CD4-positive, alpha-beta T cell treated with Interleukin-2 at 100 ng/mL for 4 hours (primary cell): ENCODE data around the gene IGFL4.

Experiments used
- DNase-seq: peaks from one replicate; pipeline ENCODE4 v3.0.0-alpha.2; 2020; ENCODE audit warnings: low spot score

The IGFL4 gene

GRCh38 chr19:46020819-46021125 is 20.0 kb downstream of the IGFL4 start:
- DNase-seq, result no peak

DNA sequence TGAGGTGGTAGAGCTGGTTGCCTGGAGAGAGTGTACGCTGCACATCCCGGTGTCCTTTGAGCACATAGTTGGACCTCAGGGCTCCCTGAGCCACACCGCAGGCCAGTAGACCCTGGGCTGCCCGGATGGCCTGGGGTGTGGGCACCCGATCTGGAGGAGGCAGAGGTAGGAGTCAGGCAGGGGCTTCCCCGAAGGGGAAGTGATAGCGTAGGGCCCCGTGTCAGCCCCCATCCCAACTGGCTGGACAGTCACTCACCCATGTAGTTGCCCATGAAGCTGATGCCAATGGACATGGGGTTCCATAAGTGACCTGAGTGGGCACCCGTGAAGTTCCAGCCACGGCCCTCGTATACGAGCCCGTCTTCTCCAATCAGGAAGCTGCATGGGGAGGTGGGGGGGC is 21.5 kb downstream of the IGFL4 start:
- DNase-seq, result no peak

- DNase-seq, result no peak
Observed at GRCh38 chr19:46018729-46019251, 22.0 kb downstream of the IGFL4 start.

- no peak for DNase-seq
Observed at GRCh38 chr19:46017874-46018675, 22.7 kb downstream of the IGFL4 start.

GRCh38 chr19:46017095-46017429 is 23.7 kb downstream of the IGFL4 start:
- no peak for DNase-seq

DNA sequence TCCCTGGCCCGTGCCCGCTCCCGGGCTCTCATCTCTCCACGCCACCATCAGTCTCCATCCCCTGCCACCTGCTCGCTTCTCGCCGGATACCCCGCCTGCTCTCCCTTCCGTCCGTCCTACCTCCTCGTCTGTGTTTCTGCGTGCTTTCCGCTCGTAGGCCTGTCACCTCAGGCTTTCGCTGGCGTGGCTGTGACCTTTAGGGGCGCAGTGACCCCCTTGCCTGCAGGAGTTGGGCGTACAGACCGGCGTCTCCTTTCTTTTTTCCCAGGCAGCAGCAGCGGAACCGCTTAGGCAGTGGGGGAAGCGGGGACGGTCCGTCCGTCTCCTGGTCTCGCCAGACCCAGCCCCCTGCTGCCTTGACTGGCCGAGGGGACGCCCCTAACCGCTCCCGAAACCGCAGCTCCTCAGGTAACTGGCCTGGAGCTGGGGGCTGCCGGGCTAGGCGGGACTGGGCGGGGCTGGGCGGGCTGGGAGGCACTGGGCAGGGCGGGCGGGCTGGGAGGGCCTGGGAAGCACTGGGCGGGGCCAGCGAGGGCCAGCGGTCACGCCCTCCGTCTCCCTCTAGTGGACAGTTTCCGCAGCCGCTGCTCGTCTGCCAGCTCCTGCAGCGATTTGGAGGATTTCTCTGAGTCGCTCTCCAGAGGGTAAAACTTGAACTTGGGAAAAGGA is 24.2 kb downstream of the IGFL4 start:
- peak; percentile 85 for DNase-seq

DNA sequence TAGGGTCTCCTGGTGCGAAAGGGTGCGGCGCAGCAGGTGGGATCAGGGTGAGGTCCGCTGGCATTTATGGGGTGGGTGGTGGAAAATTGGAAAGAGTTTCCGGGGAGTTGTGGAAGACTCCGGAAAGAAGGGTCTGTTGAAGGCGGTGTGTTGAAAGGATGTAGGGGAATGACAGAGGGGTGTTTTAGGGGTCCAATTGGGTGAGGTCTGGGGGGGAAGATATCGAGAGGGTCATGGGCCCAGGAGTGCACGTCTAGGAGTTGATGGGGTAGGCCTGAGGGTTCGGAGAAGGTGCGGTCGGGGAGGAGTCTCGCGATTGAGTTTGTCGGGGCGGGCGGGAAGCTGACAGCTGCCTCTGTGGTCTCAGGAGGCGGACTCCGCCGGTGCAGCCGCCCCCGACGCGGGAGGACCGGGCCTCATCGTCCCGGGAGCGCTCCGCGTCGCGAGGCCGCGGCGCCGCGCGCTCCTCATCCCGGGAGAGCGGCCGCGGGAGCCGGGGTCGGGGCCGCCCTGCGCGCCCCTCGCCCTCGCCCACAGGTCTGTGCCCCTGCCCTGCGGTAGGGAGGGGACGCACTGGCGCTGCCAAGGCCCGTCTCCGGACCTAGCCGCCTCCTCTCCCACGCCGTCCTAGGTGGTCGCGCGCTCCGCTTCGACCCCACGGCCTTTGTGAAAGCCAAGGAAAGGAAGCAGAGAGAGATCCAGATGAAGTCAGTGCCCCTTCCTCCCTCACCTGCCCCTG is 24.9 kb downstream of the IGFL4 start:
- DNase-seq, result peak; percentile 27

DNA sequence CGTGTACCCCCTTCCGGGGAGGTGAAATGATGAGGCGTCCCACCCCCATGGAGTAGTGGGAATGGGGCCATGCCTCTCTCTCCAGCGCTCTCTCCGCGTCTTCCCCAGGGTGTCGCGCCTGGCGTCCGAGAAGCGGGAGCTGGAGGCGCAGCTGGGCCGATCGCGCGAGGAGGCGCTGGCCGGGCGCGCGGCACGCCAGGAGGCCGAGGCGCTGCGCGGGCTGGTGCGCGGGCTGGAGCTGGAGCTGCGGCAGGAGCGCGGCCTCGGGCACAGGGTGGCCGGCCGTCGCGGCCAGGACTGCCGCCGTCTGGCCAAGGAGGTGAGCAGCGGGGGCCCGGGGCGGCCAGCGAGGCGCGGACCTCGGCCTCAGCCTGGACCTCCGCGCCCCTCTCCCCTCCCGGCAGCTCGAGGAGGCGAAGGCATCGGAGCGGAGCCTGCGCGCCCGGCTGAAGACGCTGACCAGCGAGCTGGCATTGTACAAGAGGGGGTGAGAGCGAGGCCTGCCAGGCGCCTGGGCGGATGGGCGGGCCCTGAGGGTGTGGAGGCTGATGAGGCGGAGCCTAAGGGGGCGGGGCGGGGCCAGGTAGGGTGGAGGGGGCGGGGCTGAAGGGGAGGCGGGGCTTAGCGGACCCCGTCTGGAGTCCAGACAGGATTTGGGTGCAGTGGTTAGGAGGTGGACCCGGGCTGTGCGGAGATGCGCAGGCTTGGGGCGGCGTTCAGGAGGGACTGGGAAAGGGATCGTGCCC is 25.7 kb downstream of the IGFL4 start:
- peak; percentile 50 for DNase-seq

DNA sequence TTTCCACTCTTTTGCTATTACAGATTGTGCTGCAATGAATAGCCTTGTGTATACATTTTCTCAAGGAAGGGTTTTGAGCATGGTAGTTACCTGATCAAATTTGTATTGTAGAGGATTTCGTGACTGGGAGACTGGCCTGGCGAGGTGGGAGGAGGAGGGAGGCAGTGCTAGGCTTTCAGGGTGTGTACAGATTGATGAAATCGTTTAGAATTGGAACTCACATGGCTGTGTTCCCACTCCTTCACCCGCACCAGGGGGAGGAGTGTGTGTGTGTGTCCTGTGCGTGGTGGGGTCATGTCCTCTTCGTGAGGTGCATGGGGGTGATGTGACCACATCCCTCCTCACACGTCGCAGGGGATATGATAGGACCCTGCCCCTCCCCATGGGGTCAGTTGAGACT is 26.3 kb downstream of the IGFL4 start:
- no peak for DNase-seq

- peak; percentile 68 for DNase-seq
Observed at GRCh38 chr19:46009530-46010510, 31.0 kb downstream of the IGFL4 start.

DNA sequence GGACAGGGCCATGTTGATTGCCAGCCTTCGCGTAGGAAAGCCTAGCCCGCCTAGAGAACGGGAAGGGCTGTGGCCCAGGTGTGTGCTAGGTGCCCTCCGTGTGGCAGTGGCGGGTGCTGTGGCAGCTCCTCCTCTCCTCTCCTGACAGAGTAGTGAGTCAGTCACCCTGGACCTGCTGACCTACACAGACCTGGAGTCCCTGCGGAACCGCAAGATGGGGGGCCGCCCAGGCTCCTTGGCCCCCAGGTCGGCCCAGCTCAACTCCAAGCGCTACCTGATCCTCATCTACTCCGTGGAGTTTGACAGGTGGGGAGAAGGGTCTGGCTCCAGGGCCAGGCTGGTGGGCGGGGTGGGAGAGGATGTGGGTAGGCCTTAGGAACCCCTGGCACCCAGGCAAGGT is 34.4 kb downstream of the IGFL4 start:
- no peak for DNase-seq

DNA sequence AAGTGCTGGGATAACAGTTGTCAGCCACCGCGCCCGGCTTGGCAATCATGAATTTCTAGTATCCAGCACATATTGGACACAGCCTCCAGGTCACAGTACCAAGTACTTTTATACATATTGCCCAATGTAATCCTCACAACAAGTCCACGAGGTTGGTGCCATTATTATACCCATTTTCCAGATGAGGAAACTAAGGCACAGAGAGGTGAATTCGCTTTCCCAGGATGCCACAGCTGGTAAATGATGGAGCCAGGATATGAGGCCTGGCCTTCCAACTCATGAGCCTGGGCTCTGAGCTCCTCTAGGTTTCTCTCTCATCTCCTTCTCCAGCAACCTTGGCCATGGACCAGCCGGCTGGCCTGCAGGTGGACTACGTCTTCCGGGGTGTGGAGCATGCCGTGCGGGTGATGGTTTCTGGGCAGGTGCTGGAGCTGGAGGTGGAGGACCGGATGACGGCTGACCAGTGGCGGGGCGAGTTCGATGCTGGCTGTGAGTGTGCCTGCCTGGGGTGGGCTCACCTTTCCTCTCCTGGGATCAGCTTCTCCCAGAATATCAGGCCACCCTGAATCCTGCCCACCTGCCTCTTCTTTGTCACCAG is 38.0 kb downstream of the IGFL4 start:
- no peak for DNase-seq

DNA sequence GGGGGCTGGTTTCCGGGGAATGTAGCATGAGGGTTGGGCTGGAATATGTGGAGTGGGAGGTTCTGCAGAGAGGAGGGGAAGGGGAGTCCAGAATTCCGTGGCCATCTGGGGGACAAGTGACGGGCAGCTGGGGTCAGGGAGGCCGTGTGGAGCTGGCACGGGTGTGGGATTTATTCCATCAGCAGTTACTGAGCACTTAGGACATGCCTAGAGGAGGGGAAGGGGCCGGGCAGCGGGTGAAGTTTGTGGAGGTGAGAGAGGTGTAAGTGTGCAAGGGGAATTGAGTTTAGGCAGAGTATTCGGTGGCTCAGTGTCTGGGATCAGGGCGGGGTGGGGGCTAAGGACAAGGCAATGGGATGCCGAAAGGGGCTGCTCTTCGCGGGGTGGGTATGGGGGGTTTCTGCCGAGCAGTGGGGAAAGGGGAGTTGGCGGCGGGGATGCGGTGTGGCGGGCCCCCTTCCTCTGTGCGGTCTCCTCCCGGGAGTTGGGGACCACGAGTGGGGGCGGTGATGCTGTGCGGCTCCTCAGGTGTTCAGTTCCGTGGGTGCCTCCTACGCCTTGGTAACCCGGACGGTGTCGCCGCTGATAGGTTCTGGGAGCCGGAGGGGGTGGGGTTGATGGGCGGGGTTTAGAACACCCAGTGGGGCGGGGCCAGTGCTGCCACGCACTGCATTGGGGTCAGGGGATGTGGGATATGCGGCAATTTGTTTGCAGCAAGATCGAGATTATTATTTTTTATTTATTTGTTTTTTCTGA is 40.1 kb downstream of the IGFL4 start:
- peak; percentile 77 for DNase-seq

DNA sequence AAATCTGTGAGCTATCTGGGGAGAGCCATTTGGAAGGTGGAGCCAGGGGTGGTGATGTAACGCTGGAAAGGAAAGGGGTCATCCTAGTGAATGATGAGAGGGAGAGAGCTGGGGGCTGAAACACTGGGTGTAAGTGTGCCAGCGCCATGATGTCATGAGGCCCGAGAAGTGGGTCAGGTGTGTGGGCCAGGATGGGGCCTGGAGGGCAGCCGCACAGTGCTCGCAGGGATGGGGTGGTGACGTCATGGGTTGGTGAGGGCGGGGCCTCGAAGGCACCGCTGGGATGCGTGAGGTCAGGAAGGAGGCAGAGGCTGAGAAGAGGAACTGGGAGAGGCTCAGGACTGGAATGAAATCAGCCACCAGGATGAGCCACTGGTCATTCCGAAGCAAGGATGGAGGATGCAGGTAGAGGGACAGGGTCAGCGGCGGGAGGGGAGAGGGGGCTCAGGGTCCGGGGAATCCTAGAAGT is 41.1 kb downstream of the IGFL4 start:
- no peak for DNase-seq

DNA sequence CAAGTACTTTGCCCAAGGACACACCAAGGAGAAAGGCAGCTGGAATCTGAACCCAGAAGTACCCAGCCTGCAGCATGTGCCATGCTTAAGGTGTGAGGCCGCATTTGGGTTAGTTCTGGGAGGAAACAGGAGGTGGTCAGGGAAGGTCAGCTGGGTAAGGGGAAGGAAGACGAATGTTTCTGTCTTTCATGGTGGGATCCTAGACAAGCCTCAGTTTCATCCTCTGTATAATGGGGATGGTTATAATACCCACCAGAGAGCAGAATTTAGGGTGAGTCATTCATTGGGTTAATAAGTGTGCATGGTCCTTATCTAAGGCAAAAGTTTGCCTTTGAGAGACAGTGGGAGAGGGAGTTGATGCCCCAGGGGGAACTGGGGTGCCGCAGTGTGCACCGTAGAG is 42.0 kb downstream of the IGFL4 start:
- DNase-seq, result no peak

DNA sequence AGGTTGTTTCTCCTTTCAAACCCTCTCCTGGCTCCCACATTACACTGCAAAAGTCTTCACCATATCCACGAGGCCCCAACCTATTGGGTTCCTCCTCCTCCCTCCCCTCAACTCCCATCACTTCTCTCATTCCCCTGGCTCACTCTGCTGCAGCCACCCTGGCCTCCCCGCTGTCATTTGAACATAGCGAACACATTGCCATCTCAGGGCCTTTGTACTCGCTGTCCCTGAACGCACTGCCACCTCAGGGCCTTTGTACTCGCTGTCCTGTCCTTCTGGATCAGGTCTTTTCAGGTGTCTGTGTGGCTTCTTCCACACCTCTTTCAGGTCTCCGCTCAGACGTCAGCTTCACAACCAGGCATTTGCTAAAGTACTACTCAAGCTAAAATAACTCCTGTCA is 43.9 kb downstream of the IGFL4 start:
- no peak for DNase-seq

DNA sequence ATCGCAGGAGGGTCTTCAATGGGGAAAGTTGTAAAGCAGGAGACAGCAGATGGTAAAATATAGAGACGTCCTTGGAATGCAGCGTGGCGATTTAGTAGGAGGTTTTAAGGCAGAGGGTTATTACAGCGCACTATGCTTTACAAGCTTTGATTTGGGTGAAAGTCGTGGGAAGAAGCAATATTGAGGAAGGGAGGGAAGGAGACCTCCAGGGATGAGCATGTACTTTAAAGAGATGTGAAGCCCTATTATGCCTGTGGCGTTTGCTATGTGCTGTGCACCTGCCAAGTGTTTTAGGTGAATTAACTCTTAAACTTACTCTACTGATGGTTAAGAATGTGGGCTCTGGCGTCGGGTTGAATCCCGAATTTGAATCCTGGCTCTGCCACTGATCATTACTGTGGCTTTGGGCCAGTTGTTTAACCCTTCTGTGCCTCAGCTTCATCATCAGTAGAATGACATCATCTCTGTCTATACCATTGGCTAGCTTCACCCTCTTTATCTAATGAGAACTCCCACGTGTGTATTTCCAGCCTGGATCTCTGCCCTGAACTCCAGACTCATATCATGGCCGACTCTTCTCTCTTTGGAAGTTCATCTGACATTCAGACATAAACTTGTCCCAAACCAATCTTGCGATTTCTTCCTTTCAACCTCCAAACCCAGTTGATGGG is 45.0 kb downstream of the IGFL4 start:
- no peak for DNase-seq

GRCh38 chr19:45994998-45995714 is 45.6 kb downstream of the IGFL4 start, which contains the start of gene CCDC61:
TSS of gene CCDC61 (plus strand) at chr19:45995467. CDS start at chr19:46003019, 7,552 bp downstream.
- DNase-seq, result peak; percentile 100
